Urinary bladder (tissue), 2 donors: ENCODE data around the gene CNGA4. TPM values are rescaled to one million over a fixed set of nuclear protein-coding genes. Genes with fewer than 3 reads are reported as not detected.

ENCODE experiments used
- polyA plus RNA-seq: library from polyadenylated mRNA; stranded (reverse); fragments of 200-250 nt; gene quantifications from one replicate; pipeline ENCODE4 v1.2.3, GENCODE V29; 2013
- total RNA-seq: library from RNA; depleted of rRNA; stranded (reverse); fragments of >200 nt; gene quantifications from one replicate; pipeline ENCODE4 v1.2.3, GENCODE V29; 2014
- donor health status: healthy.

Gene CNGA4
- total and polyA plus RNA-seq, 2 donors: 0.28 TPM; not detected in 1

Other genes starting within 250 kb of the CNGA4 start
- gene OR56A4, start 232.1 kb upstream of the CNGA4 start, total RNA-seq: not detected
- not detected for gene OR56A4, start 232.1 kb upstream of the CNGA4 start, polyA plus RNA-seq
- 0.05 TPM for gene OR56A1, start 208.3 kb upstream of the CNGA4 start, total RNA-seq
- gene OR56A1, start 208.3 kb upstream of the CNGA4 start, polyA plus RNA-seq: not detected
- not detected for gene OR56B4, start 131.4 kb upstream of the CNGA4 start, total RNA-seq
- gene OR56B4, start 131.4 kb upstream of the CNGA4 start, polyA plus RNA-seq: not detected
- gene OR52B2, start 68.8 kb upstream of the CNGA4 start, total RNA-seq: not detected
- not detected for gene OR52B2, start 68.8 kb upstream of the CNGA4 start, polyA plus RNA-seq
- gene OR52W1, start 39.9 kb upstream of the CNGA4 start, total RNA-seq: not detected
- not detected for gene OR52W1, start 39.9 kb upstream of the CNGA4 start, polyA plus RNA-seq
- gene C11orf42, start 33.5 kb upstream of the CNGA4 start, total RNA-seq: not detected
- not detected for gene C11orf42, start 33.5 kb upstream of the CNGA4 start, polyA plus RNA-seq
- 14.5 TPM for gene FHIP1B, start 4.5 kb upstream of the CNGA4 start, total RNA-seq
- 35.4 TPM for gene FHIP1B, start 4.5 kb upstream of the CNGA4 start, polyA plus RNA-seq
- not detected for gene CCKBR, start 20.7 kb downstream of the CNGA4 start, total RNA-seq
- 0.04 TPM for gene CCKBR, start 20.7 kb downstream of the CNGA4 start, polyA plus RNA-seq
- 36.7 TPM for gene CAVIN3, start 81.4 kb downstream of the CNGA4 start, total RNA-seq
- gene CAVIN3, start 81.4 kb downstream of the CNGA4 start, polyA plus RNA-seq: 254 TPM
- gene SMPD1, start 151.4 kb downstream of the CNGA4 start, total RNA-seq: 9.5 TPM
- gene SMPD1, start 151.4 kb downstream of the CNGA4 start, polyA plus RNA-seq: 33.8 TPM
- 31.8 TPM for gene APBB1, start 180.0 kb downstream of the CNGA4 start, total RNA-seq
- 68.7 TPM for gene APBB1, start 180.0 kb downstream of the CNGA4 start, polyA plus RNA-seq
- gene HPX, start 201.9 kb downstream of the CNGA4 start, total RNA-seq: 1.1 TPM
- gene HPX, start 201.9 kb downstream of the CNGA4 start, polyA plus RNA-seq: 3.3 TPM
- 17.7 TPM for gene TRIM3, start 234.9 kb downstream of the CNGA4 start, total RNA-seq
- gene TRIM3, start 234.9 kb downstream of the CNGA4 start, polyA plus RNA-seq: 29.7 TPM
- 25.6 TPM for gene ARFIP2, start 242.2 kb downstream of the CNGA4 start, total RNA-seq
- gene ARFIP2, start 242.2 kb downstream of the CNGA4 start, polyA plus RNA-seq: 34.1 TPM
- 25.9 TPM for gene TIMM10B, start 242.4 kb downstream of the CNGA4 start, total RNA-seq
- 35.1 TPM for gene TIMM10B, start 242.4 kb downstream of the CNGA4 start, polyA plus RNA-seq